LoVo (cell line): Measurements from ENCODE around the gene NEAT1.

ENCODE experiments used
- DNase-seq: peaks from one replicate; pipeline ENCODE4 v3.0.0-alpha.2; 2016; ENCODE audit warnings: low spot score

NEAT1 gene

DNA sequence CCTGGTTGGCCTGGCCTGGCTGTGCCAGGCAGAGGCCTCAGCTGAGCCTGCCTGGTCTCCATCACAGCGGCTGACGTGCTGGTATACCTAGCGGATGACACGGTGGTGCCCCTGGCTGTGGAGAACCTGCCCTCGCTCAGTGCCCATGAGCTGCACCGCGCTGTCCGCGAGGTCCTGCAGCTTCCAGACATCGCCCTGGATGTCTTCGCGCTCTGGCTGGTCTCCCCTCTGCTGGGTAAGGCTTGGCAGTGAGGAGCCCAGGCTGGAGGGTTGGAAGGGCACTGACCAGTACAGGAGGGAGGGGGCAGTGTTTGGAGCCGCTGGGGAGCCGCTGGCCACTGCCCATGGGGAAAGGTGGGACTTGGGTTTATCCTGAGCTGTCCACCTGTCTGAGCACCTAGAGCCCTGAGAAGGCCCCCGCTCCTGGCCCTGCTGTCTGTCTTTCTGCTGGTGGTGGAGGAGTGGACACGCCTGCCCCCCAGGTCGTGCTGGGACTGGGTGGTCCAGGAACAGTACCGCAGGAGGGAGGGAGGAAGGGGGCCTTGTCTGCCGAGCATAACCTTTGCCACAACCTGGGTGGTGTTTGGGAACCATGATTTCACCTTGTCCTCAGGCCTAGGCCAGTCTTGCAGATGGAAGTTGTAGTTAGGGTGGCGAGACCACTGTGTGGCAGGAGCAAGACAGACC, 33.2 kb upstream of the NEAT1 start:
- DNase-seq = no peak

DNA sequence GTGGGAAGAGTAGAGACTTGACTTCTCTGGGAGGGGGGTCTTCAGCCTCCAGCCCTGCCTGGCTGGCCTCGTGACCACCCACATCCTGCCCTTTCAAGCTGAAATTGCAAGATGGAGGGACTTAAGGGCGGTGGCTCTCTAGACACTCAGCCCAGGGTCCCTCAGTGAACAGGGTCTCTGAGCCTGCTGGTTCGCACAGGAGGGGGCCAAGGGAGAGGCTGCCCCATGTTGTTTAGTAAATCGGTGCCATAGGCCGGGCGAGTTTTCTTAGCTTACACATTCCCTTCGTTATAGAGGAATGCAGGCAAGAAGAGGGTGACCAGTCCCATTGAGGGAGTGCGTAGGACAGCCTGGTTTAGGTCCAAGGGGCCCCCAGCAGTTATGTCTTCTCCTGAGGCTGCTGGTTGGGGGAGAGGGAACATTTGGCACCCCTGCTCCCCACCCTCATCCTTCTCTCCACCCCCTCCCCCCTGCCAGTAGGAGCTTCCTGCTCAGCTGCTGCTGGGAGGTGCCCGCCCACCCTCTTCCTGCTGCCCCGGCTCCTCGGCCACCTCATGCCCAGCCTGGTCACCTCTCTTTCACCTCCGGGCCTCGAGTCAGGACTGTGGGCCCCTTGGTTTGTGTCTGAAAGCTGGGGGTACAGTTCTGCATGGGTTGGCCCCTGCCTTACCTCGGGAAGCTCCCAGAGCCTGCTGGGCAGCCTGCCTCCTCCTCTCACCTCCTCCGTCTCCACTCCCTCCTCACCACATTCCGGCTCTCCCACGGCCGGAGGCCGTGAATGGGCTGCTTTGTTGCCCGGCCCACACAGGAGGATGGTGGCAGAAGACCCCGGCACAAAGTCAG, 32.3 kb upstream of the NEAT1 start:
- no peak for DNase-seq

DNA sequence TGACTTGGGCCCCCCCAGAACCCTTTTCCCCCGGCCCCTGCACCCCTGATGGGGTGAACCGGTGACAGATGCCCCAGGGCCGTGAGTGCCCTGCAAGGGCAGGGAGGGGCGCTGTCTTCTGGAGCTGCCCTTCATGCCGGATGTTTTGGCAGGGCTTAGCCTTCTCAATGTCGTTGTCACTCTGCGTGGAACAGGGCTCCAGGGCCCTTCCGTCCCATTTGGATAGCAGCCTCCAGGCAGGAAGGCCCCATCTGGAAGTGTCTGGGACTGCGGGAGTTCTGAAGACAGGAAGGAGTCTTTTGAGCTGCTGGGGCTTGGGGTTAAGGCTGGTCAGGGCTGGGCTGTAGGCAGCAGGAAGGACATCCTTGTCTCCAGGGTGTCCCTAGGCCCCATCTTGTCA, 31.6 kb upstream of the NEAT1 start:
- no peak for DNase-seq

DNA sequence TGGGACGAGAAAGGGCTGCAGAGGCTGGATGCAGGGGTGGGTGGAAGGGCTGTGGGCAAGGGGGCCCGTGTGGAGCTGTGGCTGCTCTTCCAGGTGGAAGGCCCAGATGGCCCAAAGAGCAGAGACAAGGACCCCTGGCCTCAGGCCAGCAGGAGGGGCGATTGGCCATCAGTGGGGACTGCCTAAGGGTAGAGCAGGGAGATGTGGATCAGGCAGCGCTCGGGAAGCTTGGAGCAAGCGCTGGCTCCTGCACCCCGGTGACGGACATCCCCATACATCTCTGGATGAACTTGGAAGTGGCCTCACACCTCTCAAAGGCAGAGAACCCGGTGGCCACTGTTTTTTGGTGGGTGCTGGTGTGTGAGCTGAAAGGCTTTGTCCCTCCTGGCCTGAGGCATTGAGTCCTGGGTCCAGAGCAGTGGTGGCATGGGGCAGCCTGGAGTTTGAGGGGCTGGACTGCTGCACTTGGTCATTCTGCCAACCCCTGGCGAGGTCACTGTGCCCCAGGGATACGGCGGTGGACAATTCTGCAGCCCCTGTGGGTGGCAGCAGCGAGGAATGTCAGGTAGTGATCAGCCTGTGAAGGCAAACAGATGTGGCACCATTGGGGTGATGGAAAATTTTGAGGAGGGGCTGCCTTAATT, 30.3 kb upstream of the NEAT1 start:
- DNase-seq = no peak

DNA sequence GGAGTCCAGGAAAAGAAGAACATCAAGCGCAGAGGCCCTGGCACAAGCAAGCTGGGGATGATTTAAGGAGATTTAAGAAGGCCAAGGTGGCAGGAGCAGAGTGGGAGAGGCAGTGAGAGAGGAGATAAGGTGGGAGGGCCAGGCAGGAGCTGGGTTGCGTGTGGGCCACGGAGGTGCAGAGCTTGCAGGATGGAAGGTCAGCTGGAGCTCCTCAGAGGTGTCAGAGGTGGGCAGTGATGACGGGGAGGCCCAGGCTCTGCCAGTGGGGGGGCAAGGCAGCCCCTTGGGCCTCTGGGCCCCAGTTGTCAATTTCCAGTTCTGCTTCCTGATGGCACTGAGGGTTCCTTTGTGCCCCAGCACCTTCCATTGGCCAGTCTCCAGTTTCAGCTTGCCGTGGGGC, 29.7 kb upstream of the NEAT1 start:
- DNase-seq = no peak

DNA sequence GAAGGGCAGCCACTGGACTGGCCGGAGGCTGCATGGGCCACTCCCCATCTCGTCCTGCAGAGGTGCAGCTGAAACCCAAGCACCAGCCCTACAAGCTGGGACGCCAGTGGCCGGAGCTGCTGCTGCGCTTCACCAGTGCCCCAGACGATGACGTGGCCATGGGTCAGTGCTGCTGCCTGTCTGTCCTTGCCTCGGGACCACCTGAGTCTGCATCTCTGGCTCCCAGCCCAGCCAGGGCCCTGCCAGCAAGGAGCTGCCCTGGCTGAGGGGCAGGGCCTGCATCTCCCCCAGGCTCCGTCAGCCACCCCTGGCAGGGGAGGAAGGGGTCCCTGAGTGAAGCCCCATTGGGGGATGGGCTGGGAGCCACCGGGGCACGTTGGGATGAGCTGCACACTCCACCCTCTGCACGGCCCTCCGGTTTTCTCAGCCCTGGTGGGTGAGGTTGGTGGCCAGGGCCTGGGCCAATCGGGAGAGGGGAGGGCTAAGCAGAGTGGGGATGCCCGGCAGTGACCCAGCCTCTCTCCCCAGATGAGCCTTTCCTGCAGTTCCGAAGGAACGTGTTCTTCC, 29.0 kb upstream of the NEAT1 start:
- DNase-seq = no peak

DNA sequence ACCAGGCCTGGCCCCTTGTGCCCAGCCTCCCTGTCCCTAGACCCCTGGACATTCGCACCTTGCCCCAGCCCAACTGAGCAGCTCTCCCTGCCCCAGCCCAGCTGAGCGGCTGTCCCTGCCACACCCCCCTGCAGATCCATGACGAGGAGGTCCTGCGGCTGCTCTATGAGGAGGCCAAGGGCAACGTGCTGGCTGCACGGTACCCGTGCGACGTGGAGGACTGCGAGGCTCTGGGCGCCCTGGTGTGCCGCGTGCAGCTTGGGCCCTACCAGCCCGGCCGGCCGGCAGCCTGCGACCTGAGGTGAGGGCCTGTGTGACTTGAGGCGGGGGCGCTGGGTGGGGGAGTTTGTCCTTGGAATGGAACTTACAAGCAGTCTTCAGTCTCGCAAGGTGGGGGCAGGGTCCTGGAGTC, 28.5 kb upstream of the NEAT1 start:
- no peak for DNase-seq

DNA sequence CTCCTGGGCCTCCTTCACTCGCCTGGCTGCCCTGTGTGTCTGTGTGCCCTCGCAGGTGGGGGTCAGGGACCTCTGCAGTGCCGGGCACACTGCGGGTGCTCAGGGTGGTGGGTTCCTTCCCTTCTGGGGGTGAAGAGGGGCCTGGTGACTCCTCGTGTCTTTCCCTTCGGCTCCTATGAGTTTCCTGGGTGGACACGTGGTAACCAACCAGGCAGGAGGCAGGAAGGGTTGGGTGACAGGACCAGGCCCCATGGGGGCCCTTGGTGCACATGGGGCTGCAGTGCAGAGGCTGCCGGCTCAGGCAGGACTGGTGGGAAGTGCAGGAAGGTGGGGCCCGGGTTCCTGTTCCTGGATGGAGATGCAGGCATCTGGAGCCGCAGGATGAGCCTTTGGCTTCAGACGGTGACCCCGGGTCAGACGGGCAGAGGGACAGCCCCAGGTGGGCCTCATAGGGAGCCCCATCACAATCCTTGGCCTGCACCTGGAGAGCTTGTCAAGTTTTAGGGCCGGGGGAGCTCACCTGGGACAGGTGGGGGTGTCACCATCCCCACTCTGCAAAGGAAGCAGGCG, 26.6 kb upstream of the NEAT1 start:
- no peak for DNase-seq

DNA sequence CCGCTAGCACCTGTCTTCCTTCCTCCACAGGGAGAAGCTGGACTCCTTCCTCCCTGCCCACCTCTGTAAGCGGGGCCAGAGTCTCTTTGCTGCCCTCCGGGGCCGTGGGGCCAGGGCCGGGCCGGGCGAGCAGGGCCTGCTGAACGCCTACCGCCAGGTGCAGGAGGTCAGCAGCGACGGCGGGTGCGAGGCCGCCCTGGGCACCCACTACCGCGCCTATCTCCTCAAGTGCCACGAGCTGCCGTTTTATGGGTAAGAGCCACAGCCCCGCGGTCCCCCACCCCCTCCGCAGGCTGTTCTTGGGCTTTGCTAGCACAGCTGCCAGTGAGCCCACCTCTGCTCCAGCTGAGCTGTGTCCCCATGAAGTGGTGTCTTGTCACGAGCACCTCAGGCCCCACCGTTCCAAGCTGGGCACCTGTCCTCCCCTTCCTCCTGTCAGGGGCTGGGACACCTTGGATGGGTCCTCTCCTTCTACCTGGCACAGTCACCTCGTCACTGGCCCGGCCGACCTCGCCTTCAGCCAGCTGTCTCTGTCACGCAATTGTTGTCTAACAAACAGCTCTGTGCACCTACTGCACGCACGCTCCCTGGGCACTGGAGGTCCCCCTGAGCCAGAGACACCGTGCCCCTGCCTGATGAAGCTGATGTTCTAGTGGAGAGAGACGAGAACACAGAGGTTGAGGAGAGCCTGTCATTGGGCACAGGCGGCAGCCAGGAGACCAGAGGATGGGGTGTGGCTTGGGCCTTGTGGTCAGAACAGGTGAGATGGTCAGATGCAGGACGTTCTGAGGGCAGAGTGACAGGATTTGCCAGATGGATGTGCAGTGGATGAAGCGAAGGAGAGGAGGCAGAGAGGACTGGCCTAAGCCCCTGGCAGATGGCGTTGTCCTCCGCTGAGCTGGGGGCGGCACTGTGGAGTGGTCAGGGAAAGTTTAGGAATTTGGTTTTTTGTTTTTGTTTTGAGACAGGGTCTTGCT, 25.5 kb upstream of the NEAT1 start:
- no peak for DNase-seq

DNA sequence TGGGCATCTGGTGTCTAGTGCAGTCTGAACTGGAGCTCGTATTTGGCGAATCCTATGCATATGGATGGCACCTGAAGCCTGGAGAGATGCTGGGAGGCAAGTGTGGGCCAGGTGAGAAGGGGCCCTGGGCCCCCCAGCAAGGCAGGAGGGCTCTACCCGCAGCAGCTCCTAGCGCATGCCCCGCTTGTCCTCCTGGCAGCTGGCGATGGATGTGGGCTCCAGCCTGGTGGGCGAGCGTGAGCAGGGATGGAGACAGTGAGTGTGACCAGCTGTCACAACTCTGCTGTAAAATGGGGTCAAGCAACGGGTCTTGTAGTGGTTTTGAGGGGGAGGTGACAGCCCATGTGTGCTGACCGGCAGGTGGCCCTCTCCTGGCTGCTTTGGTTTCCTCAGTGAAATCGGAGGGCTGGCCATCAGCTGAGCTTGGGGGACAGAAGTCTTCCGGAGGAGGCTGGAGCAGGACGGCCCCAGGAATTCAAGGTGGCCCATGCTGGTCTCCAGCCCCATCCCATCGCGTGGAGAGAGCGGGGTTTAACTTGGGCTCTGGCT, 24.2 kb upstream of the NEAT1 start:
- no peak for DNase-seq

DNA sequence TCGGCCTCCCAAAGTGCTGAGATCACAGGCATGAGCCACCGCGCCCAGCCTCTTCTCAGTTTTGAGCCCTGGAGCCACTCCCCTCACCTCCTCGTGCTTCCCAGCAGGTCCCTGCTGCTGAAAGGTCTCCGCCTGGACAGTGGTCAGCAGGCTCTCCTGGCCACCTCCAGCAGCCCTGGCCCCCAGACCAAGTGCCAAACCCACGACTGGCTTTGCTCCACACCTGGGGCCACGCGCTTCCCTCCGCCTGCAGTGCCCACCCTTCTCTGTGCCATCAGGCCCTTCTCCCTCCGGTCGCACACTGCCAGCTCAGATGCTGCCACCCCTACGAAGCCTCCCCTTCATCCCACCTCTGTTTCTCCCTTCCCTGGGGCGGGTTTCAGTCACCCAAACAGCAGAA, 23.3 kb upstream of the NEAT1 start:
- no peak for DNase-seq

DNA sequence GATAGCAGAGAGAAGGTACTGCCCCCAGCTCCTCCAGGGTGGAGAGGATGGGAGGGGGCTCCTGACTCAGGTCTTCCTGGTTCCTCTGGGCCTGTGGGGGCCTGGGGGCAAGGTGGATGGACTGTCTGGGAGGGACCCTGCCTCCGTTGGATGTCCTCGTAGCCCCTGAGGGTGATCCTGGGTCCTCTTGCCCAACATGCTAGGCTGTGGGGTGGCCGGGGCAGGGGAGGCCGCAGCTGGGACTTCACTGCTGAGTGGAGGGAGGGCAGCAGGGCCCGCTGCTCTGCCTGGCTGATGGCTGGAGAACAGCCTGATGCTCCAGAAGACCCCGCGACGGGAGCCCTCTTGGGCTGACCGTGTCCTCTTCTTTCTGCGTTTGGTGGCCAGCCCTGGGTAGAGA, 22.8 kb upstream of the NEAT1 start:
- no peak for DNase-seq

DNA sequence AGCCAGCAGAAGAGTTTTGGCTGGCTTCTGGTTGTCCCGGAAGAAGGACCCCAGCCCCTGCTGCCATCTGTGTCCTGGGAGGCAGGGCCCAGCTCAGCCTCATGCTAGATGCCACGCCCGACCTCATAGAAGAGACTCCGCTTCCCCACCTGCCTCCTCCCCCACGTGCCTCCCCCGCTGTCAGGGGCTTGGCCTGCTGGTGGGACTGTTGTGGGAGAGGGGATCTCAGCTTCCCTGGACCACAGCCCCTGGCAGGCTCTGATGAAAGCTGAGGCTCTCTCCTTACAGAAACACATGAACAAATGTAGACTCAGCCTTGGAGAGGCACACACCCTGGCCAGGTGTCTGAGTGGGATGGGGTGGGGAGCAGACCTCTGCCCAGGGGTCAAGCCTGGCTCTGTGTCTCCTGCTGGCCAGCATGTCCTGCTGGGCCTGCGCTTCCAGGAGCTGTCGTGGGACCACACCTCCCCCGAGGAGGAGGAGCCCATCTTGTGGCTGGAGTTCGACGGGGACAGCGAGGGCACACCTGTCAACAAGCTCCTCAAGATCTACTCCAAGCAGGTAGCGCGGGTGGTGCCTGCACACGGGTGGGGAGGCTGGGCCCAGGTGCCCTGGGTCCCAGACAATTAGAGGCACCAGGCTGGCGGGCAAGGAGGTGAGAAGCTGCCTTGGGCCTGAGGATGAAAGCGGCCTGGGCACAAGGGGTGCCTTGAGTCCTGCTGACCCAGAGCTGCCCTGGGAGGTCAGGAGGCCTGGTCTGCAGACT, 22.1 kb upstream of the NEAT1 start:
- DNase-seq = no peak

DNA sequence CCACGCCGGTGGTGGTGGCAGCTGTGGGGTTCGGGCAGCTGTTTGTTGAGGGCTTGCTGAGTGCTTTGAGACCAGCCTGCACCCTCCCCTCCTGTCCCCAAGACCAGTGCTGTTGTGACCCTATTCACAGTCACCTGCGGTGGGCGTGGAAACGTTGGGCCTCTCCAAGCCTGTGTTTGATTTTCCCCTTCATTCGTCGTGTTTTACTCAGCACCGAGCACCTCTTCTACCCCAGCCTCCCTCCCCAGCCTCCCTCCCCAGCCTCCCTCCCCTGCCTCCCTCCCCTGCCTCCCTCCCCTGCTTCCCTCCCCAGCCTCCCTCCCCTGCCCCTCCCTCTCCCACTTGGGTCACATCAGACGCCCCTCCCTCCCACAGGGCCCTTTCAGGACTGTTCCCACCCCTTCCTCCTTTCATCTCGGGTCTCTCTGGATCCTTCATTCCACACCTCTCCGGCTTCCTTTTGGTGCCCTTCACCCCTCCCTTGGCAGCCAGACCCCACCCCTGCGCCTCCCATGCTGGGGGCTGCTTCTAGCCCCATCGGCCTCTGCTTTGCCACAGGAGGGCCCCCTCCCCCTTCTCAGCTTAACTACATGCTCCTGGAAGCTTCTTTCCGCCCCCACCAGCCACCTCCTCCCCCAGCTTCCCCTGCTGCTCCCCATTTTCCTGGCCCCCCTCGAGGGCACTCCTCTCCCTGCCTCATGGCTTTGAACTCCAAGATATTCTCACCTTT, 21.4 kb upstream of the NEAT1 start:
- no peak for DNase-seq

DNA sequence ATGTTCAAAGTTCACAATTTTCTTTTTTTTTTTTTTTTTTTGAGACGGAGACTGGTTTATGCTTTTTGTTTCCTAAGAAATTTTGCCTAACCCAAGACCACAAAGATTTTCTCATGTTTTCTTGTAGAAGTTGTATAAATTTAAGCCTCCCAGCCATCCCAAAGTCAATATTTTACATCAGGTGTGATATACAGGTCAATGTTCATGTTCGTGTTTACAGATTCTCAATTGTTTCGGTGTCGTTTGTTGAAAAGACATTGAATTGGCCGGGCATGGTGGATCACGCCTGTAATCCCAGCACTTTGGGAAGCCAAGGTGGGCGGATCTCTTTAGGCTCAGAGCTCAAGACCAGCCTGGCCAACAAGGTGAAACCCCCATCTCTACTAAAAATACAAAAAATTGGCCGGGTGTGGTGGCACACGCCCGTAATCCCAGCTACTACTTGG, 20.8 kb upstream of the NEAT1 start:
- DNase-seq = no peak

DNA sequence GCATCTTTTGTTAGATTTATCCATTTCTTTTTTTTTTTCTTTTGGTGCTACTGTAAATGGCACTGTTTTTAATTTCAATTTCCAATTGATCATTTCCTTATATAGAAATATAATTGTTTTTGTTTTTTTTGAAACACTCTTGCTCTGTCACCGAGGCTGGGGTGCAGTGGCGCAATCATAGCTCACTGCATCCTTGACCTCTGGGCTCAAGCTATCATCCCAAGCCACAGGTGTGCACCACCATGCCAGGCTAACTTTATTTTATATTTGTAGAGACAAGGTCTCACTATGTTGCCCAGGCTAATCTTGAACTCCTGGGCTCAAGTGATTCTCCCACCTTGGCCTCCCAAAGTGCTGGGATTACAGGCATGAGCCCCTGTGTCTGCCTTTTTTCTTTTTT, 19.8 kb upstream of the NEAT1 start:
- DNase-seq = no peak

DNA sequence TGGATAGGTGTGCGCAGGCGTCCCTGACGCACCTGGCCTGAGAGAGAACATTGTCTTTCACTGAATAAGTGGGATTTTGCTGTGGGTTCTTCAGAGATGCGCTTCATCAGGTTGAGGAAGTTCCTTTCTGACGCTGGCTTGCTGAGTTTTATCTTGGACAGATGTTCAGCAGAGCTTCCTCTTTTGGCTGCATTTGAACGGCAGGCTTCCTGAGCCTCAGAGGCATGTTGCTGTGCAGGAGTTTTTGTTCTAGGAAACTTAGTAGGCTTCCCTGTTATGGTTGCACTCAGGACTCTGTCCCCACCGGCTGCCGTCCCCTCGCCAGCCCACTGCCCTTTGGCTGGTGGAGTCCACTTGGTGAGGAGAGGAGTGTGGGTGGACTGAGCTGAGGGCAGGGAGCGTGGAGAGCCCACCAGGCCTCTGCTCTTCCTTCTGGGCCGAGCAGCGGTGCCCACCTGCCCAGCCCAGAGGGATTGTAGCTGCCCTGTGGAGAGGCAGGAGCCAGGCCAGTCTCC, 18.9 kb upstream of the NEAT1 start:
- DNase-seq = no peak

DNA sequence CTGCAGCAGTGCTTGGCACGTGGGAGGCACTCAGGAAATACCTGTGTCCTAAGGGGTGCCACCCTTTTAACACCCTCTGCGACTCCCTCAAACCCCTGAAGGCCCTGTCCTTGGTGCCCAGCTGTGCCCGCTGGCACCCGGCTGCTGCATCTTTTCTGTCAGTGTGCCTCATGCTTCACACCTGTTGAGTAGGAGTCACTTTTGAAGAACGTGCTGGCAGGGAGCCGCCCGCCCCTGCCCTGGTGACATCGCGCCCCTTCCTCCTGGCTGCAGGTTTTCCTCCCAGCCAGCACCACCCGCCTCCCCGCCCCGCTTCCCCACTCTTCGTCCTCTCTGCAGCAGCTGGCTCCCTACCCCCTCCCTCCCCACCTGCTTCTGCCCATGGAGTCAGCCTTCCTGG, 18.4 kb upstream of the NEAT1 start:
- no peak for DNase-seq

DNA sequence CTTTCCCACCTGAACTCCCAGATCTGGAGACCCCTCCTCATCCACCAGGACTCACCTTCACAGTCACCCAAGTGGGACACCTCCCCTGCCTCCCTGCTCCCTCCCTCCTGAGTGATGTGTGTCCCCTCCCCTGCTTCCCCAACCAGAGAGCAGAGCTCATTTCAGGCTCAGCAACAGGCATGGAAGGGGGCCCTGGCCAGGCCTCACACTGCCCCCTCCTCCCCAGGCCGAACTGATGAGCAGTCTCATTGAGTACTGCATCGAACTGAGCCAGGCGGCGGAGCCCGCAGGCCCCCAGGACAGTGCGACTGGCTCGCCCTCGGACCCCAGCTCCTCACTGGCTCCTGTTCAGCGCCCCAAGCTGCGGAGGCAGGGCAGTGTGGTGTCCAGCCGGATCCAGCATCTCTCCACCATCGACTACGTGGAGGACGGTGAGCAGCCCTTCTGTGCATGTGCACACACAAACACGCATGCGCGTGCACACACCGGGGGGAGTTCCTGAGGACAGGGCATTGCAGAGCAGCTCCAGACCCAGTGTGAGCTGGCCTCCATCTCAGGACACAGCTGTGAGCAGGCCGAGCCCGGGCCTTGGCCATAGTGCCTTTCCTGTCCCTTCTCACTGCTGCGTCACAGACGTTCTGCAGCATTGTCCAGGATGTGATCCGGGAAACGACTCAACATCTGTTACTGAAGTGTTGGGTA, 17.8 kb upstream of the NEAT1 start:
- no peak for DNase-seq
